Measurements from ENCODE around the gene PRMT1.

- TF ChIP-seq, protein P1, sequence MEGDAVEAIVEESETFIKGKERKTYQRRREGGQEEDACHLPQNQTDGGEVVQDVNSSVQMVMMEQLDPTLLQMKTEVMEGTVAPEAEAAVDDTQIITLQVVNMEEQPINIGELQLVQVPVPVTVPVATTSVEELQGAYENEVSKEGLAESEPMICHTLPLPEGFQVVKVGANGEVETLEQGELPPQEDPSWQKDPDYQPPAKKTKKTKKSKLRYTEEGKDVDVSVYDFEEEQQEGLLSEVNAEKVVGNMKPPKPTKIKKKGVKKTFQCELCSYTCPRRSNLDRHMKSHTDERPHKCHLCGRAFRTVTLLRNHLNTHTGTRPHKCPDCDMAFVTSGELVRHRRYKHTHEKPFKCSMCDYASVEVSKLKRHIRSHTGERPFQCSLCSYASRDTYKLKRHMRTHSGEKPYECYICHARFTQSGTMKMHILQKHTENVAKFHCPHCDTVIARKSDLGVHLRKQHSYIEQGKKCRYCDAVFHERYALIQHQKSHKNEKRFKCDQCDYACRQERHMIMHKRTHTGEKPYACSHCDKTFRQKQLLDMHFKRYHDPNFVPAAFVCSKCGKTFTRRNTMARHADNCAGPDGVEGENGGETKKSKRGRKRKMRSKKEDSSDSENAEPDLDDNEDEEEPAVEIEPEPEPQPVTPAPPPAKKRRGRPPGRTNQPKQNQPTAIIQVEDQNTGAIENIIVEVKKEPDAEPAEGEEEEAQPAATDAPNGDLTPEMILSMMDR (IDR thresholded peaks at IDR 0.05), result no peak
- TF ChIP-seq POLR2AphosphoS5 (IDR thresholded peaks at IDR 0.05), result no peak
These were observed 35.4 kb downstream of the PRMT1 start for GRCh38 chr19:49712397-49712859.
